Stimulated activated CD4-positive, alpha-beta T cell treated with anti-CD3 and anti-CD28 coated beads, Interleukin-1b, Interleukin-23, amount 100 ng/mL, for 24 hours (primary cell): ENCODE results near the gene HNRNPA2B1.
"Not testable (repeated sequence)": the region's sequence is repeated elsewhere in the genome, so short reads cannot be mapped to it uniquely, and the experiment has no call there.

Experiments used
- DNase-seq, 4 experiments: peaks; one replicate each; pipeline ENCODE4 v3.0.0-alpha.2; 2020; ENCODE audit warnings: low read depth in 4 of 4, low spot score in 1 of 4

HNRNPA2B1 gene

GRCh38 chr7:26185131-26185843 lies 15.3 kb downstream of the HNRNPA2B1 start:
- DNase-seq = no peak

- not testable (repeated sequence) for DNase-seq
Measured at GRCh38 chr7:26184281-26185101, 16.1 kb downstream of the HNRNPA2B1 start.

GRCh38 chr7:26183545-26184280 lies 16.8 kb downstream of the HNRNPA2B1 start:
- DNase-seq = no peak

GRCh38 chr7:26182706-26183105 lies 17.8 kb downstream of the HNRNPA2B1 start:
- DNase-seq = no peak

- DNase-seq = no peak
Measured at GRCh38 chr7:26182283-26182682, 18.3 kb downstream of the HNRNPA2B1 start.

GRCh38 chr7:26181474-26182227 lies 18.9 kb downstream of the HNRNPA2B1 start:
- DNase-seq = no peak

- no peak for DNase-seq
Measured at GRCh38 chr7:26180792-26181198, 19.8 kb downstream of the HNRNPA2B1 start.

GRCh38 chr7:26179826-26180497 lies 20.6 kb downstream of the HNRNPA2B1 start:
- no peak for DNase-seq

- DNase-seq = no peak
Measured at GRCh38 chr7:26179422-26179821, 21.1 kb downstream of the HNRNPA2B1 start.

GRCh38 chr7:26178272-26178960 lies 22.1 kb downstream of the HNRNPA2B1 start:
- no peak for DNase-seq

GRCh38 chr7:26177269-26177668 lies 23.3 kb downstream of the HNRNPA2B1 start:
- DNase-seq = not testable (repeated sequence)

- DNase-seq = not testable (repeated sequence)
Measured at GRCh38 chr7:26176696-26177095, 23.9 kb downstream of the HNRNPA2B1 start.

- not testable (repeated sequence) for DNase-seq
Measured at GRCh38 chr7:26175903-26176302, 24.6 kb downstream of the HNRNPA2B1 start.

- no peak for DNase-seq
Measured at GRCh38 chr7:26172048-26172447, 28.5 kb downstream of the HNRNPA2B1 start.

- DNase-seq = no peak
Measured at GRCh38 chr7:26171601-26172000, 28.9 kb downstream of the HNRNPA2B1 start.

- no peak for DNase-seq
Measured at GRCh38 chr7:26170663-26171062, 29.9 kb downstream of the HNRNPA2B1 start.

- DNase-seq = no peak
Measured at GRCh38 chr7:26169271-26169670, 31.3 kb downstream of the HNRNPA2B1 start.

GRCh38 chr7:26168458-26169023 lies 32.0 kb downstream of the HNRNPA2B1 start:
- no peak for DNase-seq

GRCh38 chr7:26167303-26167934 lies 33.1 kb downstream of the HNRNPA2B1 start:
- DNase-seq = no peak
